HG03378 (cell line): Measurements from ENCODE around the gene KCNMA1.
"Not testable (repeated sequence)": the region's sequence is repeated elsewhere in the genome, so short reads cannot be mapped to it uniquely, and the experiment has no call there.

ENCODE experiments used
- ATAC-seq: cut with Tn5 transposase; IDR thresholded peaks from one replicate; pipeline ENCODE4 v1.9.1; 2021; ENCODE audit warnings: mild to moderate bottlenecking, moderate library complexity; ENCODE audit not compliant: unreplicated experiment

Gene KCNMA1

DNA sequence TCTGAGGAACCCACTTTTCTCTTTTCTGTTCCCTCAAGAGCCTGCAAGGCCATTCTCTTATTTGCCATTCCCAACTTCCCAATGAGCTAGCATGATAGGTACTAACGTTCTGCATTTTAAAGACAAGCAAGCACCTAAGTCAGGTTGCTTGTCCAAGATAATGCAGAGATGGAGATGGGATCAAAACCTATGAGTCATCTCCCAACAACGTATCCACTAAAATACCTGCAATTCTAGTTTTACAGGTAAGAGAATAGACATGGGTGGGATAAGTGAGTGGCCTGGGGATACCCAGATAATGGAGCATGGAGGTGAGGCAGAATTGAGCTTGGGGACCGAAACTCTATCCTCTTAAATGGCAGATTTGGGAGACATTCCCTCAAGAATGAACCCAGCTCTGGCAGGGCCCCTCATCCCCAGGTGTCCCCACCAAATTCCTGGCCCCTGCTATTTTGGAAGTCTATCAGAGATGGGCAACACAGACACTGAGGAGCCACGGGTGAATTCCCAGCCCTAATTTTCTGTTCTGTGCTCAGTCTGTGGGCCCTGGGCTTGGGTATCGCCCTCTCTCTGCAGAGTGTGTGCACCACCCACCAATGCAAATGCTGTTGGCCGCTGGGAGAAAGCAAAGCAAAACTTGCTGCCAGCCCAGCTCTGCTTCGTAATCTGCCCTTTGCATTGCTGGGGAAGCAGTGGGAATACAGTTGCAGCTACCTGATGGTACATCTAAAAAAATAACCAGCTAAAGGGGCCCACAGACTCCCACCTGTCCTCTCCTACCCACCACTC lies 98.3 kb downstream of the KCNMA1 start:
- ATAC-seq, result no peak

DNA sequence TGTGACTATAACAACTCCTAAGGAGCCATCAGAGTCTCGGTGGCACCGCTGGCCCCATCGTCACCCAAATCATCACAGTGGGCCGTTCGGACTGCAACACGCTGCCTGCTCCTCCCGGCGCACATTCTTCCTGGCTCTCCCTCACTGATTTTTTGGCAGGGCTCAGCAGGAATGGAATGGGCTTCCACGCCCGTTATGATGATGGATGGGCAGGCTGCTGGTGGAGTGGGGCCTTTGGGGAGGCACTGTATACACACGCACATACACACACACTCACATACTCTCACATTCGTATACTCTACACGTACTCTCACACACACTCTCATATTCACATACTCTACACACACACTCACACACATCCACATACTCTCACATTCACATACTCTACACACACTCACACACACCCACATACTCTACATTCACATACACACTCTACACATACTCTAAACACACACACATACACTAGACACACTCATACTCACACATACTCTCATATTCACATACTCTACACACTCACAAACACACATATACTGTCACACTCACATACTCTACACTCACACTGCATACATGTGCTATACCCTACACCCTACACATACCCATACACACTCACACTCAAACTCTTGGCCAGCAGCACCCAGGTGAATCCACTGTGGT lies 99.8 kb downstream of the KCNMA1 start:
- ATAC-seq, result no peak

DNA sequence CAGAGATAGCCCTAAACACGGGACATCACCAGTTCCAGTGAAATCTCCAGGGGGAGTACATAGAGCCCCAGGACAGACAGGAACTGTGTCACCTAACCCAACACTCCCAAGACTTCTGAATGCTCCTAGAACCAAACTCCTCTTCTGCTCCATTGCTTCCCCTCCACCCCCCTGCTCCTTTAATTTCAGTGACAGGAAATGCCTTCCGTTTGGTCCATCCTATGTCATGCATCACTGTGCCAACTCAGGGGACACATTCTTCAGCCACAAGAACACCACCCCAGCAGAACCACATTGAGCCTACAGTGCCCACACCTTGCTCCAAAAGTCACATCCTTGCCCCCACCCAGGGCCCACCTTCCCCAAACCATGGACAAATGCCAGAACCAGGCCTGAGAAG lies 100.5 kb downstream of the KCNMA1 start:
- ATAC-seq, result no peak

DNA sequence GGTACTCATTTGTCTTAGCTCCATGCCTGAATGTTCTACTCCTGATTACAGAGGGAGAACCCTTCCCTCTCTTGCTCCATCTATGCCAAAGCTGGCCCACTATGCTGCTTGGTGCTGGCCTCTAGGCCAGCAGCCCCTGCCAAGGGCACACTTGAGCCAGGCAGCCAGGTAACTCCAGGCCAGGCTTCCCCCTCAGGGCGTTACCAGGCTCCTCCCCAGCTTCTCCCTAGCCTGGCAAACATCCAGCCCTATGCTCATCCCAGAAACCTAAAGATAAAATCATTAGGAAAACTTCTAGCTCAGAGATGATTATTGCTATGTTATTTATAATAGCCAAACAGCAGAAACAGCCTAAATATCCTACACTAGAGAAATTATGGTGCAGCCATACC lies 103.7 kb downstream of the KCNMA1 start:
- ATAC-seq, result no peak

DNA sequence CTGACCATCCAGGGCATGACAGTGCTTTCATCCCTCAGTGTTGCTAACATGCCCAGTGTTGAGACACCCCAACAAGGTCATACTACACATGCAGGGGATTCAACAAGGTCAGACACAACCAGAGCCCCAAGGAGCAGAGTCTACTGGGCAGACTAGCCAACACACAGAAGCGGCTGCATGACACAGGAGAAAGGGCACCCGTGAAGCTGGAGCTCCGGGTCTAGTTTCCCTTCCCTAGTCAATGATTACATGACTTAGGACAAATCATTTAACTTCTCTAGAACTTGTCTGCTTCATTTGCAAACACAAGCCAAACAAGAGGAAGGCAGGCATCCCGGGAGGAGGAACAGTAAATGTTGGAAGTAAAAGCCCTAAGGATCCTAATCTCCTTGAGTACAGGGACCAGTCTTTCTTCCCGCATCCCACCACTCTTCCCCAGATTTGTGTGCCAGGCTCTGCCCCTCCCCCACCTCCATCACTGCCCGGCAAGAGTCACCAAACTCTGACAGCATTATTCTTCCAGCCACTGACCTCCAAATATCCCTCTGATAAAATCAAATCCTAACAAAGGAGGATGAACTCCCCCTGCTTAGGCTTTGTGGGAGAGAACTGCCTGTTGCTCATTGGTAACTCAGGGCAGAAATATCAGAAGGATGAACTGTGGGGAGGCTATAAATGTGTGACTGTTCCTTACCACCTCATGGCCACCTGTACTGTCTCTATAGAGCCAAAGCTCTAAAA lies 104.3 kb downstream of the KCNMA1 start:
- no peak for ATAC-seq

DNA sequence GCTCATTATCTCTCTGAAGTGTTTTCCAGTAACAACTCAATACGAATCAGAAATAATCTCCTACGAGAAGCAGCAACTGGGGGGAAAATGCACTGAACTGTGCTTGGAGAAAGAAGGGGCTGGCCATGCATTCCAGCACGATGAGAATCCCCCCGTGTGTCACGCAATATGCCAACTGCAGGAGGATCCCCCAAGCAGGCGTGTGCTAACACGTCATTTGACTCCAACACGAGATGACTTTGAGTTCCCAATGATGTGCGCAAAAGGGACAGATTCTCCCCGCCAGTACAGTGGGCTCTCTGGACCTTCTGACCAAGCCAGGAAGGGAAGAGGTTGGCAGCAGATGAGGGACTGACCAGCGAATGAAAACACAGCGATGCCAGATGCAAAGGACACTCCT lies 105.5 kb downstream of the KCNMA1 start:
- ATAC-seq, result no peak

DNA sequence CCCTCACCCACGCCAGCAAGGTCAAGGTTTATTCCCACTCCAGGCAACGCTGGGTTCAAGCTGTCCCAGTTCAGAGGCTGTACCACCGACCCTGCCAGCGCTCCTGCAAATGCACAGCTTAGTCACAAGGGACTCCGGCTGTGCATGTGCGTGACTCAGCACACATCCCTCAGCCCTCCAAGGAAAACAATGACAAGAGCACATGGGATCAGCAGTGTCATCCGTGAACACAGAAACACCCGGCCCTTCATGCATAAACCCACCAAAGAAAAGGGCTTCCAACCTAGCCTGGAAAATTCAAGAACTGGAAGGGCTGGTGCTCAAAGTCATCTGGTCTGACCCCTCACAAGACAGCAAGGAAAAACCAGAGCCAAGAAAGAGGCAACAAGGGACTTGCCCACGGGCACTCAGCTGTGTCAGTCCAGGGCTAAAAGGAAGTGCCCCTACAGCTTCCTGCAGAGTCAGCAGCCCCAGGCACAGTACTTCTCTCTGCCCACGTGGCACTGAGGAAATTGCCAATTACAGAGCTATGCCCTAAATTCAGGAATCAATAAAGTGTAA lies 106.1 kb downstream of the KCNMA1 start:
- ATAC-seq, result peak; percentile 48

DNA sequence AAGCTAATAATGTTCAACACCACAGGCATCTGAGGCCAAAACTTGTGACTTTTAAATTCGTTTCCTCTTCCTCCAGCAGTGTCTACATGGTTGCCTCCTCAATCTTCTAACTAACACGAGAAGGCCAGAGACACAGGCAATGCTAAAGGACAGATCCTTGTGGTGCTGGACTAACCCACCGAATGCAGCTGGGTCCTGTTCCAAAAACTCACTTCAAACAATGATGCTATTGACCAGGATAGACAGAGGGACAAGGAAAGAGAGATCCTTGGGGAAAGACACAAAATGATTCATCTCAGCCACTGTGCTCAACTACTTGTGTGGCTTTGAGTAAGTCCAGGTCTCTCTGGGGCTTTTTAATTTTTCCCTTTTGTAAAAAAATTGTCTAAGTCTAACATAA lies 107.6 kb downstream of the KCNMA1 start:
- no peak for ATAC-seq

DNA sequence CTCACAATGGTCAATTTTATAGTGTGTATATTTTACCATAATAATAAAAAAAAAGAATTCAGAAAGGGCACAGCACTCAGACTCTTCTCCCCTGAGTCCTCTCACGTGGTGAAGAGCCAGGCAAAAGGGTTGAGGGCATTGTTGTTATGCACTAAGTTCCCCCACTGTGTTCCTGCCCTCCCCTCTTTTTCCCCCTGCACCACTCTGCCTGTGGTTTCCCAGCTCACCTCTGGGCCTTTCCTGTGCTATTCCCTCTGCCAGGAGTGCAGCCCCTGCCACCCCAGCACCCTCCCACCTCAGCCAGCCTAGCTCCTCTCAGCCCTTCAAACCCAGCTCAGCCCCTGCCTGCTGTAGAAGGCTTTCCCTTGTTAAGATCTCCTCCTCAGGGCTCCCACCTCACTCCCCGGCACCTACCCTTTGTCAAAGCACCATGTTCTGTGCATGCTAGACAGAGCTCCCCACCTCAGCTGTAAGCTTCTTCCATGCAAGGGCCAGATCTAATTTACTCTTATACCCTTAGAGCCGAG lies 108.5 kb downstream of the KCNMA1 start:
- no peak for ATAC-seq

DNA sequence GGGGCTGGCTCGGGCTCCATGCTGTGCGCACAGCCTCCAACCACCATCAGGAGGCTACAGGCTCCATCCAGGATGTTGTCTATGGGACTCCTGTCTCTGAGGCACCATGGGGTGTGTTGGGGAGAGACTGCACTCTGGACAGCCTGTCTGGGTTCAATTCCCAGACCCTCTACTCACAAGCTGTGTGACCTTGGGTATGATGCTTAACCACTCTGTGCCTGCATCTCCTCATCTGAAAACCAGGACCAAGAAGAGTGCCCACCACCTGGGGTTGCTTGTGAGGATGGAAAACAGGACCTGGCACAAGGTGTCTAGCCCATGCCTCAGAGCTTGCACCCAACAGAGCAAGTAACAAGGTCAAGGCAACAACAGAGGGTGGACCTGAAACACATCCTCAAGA lies 109.8 kb downstream of the KCNMA1 start:
- ATAC-seq, result no peak

DNA sequence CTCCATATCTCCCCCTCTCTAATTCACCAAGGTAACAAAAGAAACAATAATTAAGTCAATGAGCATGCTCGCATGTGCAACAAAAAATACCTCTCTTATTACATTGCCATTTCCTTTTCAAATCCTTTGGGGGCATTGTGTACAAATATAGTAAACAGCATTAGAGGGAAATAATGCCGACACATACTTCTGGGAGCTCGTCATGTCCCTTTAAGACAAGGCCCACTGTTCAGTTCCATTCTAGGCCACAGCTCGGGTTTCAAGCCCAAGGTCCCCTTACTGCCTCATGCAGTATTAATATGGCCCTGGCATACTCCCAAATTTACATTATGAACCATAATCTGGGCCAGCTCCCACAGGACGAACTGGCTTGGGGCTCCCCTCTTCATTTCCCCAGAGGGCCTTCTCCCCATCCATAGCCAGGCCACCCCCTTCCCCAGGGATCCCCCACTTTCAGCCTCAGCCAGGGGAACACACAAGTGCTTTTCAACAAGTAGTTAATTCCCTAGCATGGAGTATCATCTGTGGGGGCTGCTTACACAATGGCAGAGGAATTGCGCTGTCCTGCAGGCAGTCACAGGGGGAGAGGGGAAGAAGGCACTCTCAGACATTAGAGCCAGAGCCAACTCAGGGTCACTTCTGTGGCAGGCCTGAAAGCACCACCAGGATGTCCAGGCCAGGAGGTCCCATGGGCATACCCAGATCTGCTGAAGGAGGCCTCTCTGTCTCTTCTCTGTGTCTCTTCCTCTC lies 110.6 kb downstream of the KCNMA1 start:
- ATAC-seq, result no peak

DNA sequence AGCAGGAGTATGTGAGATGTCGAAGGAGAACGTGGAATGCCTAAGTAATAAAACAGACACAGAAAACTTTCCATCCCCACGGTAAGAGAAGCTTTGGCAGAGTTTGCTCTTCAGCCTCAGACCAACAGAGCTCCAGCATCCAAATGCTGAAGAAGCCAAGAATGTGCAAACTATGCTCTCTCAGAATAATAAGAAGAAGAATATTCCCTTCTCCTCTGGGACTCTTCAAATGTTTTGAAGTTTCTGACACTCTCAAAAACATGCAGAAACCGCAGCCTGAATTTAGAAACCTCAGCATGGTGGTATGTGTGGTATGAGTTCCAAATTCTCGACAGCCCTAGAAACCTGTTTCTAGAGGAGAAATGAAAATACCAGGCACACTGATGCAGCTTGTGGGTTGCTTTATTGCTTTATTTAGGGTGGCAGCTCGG lies 113.3 kb downstream of the KCNMA1 start:
- no peak for ATAC-seq

DNA sequence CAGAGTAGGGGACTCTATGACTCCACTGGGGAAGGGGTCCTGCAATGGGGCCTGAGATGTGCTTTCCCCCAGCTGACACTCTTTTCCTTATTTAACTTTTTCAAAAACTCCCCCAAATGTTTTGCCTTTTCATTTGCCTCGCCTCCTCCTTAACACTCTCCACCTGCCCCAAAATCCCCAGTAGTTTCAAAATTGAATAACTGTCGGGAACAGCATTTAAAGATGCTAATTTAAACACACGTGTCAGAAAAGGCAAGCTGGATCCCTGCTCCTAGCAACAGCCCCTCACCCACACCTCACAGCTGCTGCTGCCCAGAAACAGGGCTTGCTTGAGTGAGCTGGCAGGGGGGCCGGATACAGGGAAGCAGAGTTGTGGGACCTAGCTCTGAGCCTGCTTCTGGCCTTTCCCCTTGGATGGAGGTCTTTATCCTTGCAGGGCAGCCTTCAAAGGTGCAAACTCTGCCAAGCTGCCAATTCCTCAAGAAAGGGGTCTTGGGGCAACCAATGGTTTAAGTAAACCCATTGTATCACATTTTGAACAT lies 115.3 kb downstream of the KCNMA1 start:
- ATAC-seq, result no peak

DNA sequence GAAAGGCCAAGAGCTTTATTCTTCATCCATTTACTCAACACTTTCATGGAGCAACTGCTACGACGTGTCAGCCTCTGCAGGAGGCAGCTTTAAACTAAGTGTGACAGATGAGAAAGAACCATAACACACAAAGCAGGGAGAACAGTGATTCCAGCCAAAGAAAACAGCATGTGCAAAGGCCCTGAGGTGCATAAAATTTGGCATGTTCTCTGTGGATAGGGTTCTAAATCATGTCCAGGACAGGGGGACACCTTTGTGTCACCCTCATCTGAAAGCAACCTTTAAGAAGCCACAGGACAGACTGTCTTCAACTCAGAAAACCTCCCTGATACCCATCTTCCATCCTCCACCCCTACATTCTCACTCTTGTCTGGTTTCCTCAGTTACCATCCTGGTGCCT lies 116.6 kb downstream of the KCNMA1 start:
- ATAC-seq, result no peak

DNA sequence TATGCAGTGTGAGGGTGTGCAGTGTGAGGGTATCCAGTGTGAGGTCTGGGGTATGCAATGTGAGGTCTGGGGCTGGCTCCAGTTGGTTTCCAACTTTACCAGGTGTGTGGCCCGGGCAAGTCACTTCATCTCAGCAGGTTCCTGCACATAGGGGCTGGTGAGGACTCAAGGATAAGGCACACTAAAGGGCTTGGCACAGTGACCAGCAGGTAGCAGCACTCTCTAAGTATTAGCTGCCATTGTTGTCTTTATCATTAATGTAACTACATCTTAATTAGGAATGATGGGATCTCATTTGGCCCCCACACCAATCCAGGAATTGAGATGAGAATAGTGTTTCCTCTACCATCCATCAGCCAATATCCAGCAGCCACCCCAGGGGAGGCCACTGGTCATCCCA lies 117.3 kb downstream of the KCNMA1 start:
- no peak for ATAC-seq

DNA sequence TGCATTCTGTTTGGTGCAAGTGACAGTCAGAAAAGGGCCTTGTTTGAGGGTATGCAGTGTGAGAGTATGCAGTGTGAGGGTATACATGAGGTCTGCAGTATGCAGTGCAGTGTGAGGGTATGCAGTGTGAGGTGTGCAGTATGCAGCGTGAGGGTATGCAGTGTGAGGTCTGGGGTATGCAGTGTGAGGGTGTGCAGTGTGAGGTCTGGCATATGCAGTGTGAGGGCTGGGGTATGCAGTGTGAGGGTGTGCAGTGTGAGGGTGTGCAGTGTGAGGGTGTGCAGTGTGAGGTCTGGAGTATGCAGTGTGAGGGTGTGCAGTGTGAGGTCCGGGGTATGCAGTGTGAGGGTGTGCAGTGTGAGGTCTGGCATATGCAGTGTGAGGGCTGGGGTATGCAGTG lies 117.8 kb downstream of the KCNMA1 start:
- not testable (repeated sequence) for ATAC-seq

DNA sequence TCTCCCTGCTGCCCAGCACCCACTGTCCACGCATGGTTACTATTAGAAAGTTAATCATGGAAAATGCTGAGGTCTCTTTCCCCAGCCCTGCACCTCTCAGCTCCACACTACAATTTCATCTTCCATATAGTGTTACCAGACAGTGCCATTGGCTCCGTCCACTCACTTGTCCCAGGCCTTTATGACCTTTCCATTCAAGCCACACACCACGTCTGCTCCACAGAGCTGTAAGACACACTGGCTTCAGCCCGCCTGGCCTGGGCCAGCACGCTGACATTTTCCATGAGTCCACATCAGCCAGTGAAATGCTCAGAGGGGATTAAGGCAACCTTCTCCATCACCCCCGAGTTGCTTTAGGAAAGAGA lies 118.7 kb downstream of the KCNMA1 start:
- no peak for ATAC-seq

DNA sequence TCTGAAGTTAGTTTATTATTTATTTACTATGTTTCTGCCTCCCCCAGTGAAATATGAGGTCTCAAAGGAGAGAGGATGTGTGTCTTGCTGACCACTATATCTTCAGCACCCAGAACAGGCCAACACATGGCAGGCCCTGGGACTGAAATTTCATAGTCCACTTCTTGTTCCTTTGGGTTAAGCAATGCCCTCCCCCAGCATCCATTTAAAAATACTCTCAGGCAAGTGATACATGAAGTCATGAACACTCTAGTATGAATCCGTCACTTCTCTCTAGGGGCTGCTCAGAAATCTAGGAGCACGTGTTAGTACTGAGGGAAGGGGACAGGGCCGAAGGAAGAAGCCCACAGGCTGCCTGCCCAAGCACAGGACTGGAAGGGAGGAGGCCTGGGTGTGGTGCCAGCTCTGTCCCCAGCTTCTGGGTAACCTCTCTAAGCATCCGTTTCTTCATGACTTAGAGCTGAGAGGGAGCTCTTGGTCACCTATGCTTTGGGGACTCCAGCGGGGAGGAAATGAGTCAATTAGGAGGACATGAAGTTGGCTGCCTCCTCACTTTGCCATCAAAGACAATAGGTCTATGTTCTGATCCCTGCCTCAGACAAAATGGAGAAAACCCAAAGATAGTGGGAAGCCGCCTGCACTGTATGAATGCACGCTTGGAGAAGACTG lies 119.2 kb downstream of the KCNMA1 start:
- ATAC-seq, result no peak

DNA sequence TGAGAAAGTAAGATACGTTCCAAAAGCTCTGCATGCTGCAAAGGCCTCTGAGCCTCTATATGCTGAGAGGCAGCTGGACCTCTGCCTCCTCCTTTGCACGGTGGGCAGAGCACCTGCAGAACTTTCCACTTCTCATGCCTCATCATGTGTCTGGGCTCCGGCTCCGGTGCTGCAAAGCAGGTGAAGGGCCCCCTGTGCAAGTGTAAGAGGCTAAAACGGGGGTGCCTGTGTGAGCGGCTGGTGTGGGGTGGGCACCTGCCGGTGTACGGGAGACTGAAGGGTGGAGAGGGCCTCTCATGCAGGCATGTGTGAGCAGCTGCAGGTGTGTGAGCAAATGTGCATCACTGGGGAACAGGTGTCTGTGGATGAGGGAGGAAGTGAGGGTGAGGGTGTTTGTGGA lies 121.0 kb downstream of the KCNMA1 start:
- no peak for ATAC-seq

DNA sequence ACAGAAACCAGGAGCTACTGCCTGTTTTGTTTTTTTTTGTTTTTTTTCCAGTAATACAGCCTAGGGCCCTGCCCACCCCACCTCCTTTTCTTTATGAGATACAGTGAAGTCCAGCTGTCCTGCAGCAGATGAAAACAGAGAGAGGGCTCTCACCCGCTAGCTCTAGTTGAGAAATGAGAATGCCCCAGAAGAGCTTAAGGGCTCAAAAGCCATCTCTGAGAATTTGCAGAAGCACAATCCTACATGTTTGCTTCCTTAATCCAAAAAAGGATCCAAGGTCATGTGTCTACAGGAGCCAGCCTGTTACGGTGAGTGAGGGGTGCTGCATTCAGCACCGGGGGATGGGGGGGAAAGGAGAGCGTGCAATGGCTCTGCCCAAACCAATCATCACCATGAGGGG lies 122.7 kb downstream of the KCNMA1 start:
- ATAC-seq, result no peak
